Measurements from ENCODE around the gene FAM124B.

FAM124B gene

GRCh38 chr2:224377751-224378700 is 23.9 kb downstream of the FAM124B start:
- Mint-ChIP-seq H3K27me3 (no peaks in the 10 kb centered on the region), H3K27ac (no peak overlapping the region), H3K9me3 (no peaks in the 10 kb centered on the region), H3K4me3 (no peak overlapping the region), H3K4me1 (peaks cover 6% of the 10 kb centered on the region), H3K36me3 (no peaks in the 10 kb centered on the region)

- H3K4me1 Mint-ChIP-seq: peaks cover 6% of the 10 kb centered on the region
- H3K36me3 Mint-ChIP-seq: no peaks in the 10 kb centered on the region
- H3K27ac Mint-ChIP-seq: peak overlapping the region; percentile 2
- no peak overlapping the region for H3K4me3 Mint-ChIP-seq
- no peaks in the 10 kb centered on the region for H3K9me3 Mint-ChIP-seq
- H3K27me3 Mint-ChIP-seq: no peaks in the 10 kb centered on the region
Measured at GRCh38 chr2:224372641-224373040, 29.3 kb downstream of the FAM124B start.

- Mint-ChIP-seq H3K4me3 (no peak overlapping the region), H3K27me3 (no peaks in the 10 kb centered on the region), H3K27ac (no peak overlapping the region), H3K4me1 (no peaks in the 10 kb centered on the region), H3K9me3 (no peaks in the 10 kb centered on the region), H3K36me3 (no peaks in the 10 kb centered on the region)
Measured at GRCh38 chr2:224369028-224369632, 32.8 kb downstream of the FAM124B start.

- no peak overlapping the region for H3K27ac Mint-ChIP-seq
- H3K36me3 Mint-ChIP-seq: no peaks in the 10 kb centered on the region
- H3K27me3 Mint-ChIP-seq: no peaks in the 10 kb centered on the region
- no peak overlapping the region for H3K4me3 Mint-ChIP-seq
- H3K9me3 Mint-ChIP-seq: no peaks in the 10 kb centered on the region
- no peaks in the 10 kb centered on the region for H3K4me1 Mint-ChIP-seq
Measured at GRCh38 chr2:224366267-224366844, 35.6 kb downstream of the FAM124B start.

- Mint-ChIP-seq H3K27me3 (no peaks in the 10 kb centered on the region), H3K4me3 (no peak overlapping the region), H3K36me3 (no peaks in the 10 kb centered on the region)
Measured at GRCh38 chr2:224365331-224365730, 36.6 kb downstream of the FAM124B start.

GRCh38 chr2:224363281-224363680 is 38.6 kb downstream of the FAM124B start:
- Mint-ChIP-seq H3K4me1 (no peaks in the 10 kb centered on the region), H3K27me3 (no peaks in the 10 kb centered on the region), H3K27ac (no peak overlapping the region), H3K4me3 (no peak overlapping the region), H3K9me3 (no peaks in the 10 kb centered on the region), H3K36me3 (no peaks in the 10 kb centered on the region)

More at GRCh38 chr2:224365331-224365730, 36.6 kb downstream of the FAM124B start:
- no peaks in the 10 kb centered on the region for H3K9me3 Mint-ChIP-seq
- no peaks in the 10 kb centered on the region for H3K4me1 Mint-ChIP-seq
- H3K27ac Mint-ChIP-seq: no peak overlapping the region

DNA sequence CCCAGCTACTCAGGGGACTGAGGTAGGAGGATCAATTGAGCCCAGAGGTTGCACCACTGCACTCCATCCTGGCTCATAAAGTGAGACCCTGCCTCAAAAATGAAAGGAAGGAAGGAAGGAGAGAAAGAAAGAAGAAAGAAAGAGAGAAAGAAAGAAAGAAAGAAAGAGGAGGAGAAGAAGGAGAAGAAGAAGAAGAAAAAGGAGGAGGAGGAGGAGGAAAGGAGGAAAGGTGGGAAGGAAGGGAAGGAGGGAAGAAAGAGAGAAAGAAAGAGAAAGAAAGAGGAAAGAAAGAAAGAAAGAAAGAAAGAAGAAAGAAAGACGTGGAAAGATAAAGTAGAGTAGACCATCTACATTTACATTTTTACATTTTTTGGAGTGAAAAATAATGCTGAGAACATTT is 39.8 kb downstream of the FAM124B start:
- no peak overlapping the region for H3K4me3 Mint-ChIP-seq
- no peak overlapping the region for H3K27ac Mint-ChIP-seq
- no peaks in the 10 kb centered on the region for H3K36me3 Mint-ChIP-seq
- no peaks in the 10 kb centered on the region for H3K9me3 Mint-ChIP-seq
- H3K27me3 Mint-ChIP-seq: no peaks in the 10 kb centered on the region
- no peaks in the 10 kb centered on the region for H3K4me1 Mint-ChIP-seq

GRCh38 chr2:224360801-224361251 is 41.1 kb downstream of the FAM124B start:
- Mint-ChIP-seq H3K36me3 (no peaks in the 10 kb centered on the region), H3K27me3 (no peaks in the 10 kb centered on the region), H3K4me1 (no peaks in the 10 kb centered on the region), H3K4me3 (no peak overlapping the region), H3K27ac (no peak overlapping the region), H3K9me3 (no peaks in the 10 kb centered on the region)

DNA sequence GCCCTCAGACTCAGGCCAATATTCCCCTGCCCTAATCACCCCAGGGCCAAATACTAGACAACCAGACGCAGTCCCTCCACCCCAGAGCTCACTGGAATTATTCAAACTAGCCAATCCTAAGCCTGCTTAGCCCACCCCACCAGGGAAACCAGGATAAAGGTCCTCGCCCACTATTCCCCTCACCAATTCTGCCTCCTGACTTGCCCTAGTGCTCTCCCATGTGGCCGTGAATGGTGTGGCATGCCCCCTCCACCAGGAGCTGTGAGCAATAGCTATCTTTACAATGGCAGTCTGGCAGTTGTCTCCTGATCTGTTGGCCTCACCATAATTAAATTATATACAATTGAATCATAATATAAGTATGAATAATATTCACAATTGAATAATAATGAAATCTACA is 42.3 kb downstream of the FAM124B start:
- H3K4me3 Mint-ChIP-seq: no peak overlapping the region
- H3K27ac Mint-ChIP-seq: no peak overlapping the region

GRCh38 chr2:224357098-224357901 is 44.6 kb downstream of the FAM124B start:
- Mint-ChIP-seq H3K27me3 (no peaks in the 10 kb centered on the region), H3K9me3 (no peaks in the 10 kb centered on the region), H3K4me1 (no peaks in the 10 kb centered on the region), H3K4me3 (no peak overlapping the region), H3K36me3 (no peaks in the 10 kb centered on the region), H3K27ac (no peak overlapping the region)

More for the DNA sequence above, 42.3 kb downstream of the FAM124B start:
- H3K27me3 Mint-ChIP-seq: no peaks in the 10 kb centered on the region
- H3K36me3 Mint-ChIP-seq: no peaks in the 10 kb centered on the region
- H3K9me3 Mint-ChIP-seq: no peaks in the 10 kb centered on the region
- H3K4me1 Mint-ChIP-seq: no peaks in the 10 kb centered on the region

DNA sequence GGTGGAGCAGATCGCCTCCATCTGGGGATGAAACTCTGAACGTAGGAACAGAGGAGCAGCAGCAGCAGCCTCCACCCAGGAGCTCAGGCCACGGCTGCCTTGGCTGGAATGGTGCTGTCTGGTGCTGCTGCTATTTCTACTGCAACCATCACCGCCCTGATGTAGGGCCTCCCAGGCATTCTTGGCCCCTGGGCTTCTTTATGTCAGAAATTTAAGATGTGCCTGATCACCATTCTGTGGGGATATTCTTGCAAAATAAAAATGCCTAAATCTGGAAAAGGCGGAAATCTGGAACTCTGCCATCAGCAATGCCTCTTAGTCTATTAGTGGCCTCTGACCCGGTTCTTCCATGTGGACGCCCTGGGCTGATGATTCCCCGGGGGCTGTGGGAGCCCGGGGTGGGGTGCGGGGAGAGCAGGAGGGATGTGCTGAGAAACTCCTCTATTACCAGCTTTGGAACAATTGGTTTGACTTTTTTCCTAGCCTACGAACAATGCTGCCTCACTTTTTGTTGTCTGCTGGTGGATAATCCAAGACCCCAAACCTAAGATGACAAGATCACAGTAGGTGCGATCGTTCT is 47.2 kb downstream of the FAM124B start:
- H3K27ac Mint-ChIP-seq: no peak overlapping the region
- no peak overlapping the region for H3K4me3 Mint-ChIP-seq
- H3K36me3 Mint-ChIP-seq: no peaks in the 10 kb centered on the region
- no peaks in the 10 kb centered on the region for H3K9me3 Mint-ChIP-seq
- H3K4me1 Mint-ChIP-seq: no peaks in the 10 kb centered on the region
- no peaks in the 10 kb centered on the region for H3K27me3 Mint-ChIP-seq

DNA sequence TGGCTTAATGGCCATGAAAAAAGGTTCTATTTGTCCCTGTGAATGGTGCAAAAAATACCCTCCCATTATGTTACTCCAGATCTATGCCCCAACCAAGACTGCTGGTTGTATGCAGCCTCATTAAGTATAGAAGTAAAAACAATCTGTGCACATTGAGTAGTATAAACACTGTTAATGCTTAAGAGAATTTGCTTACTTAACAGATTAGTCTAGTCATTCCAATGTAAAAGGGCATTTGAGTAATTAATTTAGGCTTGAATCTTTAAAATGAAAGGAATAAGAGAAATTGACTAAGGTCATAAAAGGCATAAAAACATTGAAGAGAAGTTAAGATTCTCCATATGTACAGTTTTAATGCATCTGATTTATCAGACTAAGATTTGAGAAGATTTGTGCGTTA is 51.2 kb downstream of the FAM124B start:
- Mint-ChIP-seq H3K4me3 (no peak overlapping the region), H3K9me3 (peaks cover 5% of the 10 kb centered on the region), H3K27me3 (peaks cover 1% of the 10 kb centered on the region), H3K4me1 (no peaks in the 10 kb centered on the region), H3K27ac (no peak overlapping the region), H3K36me3 (no peaks in the 10 kb centered on the region)

DNA sequence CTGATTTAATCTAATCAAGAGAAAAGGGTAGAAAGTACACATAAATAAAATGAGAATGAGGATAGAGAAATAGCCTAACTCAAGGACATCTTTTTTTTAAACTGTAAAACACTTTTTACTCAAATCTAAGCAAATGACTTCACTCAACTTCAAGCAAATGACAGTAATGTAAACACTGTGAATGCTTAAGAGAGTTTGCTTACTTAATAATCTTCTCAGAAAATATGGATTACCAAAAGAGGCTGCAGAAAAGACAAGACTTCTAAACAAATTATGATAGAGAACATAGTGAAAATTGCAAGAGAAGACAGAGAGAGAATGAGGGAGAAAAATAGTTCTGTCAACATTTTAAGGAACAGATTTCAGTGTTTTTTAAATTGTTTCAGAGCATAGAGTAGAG is 52.5 kb downstream of the FAM124B start:
- Mint-ChIP-seq H3K4me3 (no peak overlapping the region), H3K36me3 (no peaks in the 10 kb centered on the region), H3K9me3 (peaks cover 7% of the 10 kb centered on the region), H3K27ac (no peak overlapping the region), H3K27me3 (peaks cover 1% of the 10 kb centered on the region), H3K4me1 (no peaks in the 10 kb centered on the region)

DNA sequence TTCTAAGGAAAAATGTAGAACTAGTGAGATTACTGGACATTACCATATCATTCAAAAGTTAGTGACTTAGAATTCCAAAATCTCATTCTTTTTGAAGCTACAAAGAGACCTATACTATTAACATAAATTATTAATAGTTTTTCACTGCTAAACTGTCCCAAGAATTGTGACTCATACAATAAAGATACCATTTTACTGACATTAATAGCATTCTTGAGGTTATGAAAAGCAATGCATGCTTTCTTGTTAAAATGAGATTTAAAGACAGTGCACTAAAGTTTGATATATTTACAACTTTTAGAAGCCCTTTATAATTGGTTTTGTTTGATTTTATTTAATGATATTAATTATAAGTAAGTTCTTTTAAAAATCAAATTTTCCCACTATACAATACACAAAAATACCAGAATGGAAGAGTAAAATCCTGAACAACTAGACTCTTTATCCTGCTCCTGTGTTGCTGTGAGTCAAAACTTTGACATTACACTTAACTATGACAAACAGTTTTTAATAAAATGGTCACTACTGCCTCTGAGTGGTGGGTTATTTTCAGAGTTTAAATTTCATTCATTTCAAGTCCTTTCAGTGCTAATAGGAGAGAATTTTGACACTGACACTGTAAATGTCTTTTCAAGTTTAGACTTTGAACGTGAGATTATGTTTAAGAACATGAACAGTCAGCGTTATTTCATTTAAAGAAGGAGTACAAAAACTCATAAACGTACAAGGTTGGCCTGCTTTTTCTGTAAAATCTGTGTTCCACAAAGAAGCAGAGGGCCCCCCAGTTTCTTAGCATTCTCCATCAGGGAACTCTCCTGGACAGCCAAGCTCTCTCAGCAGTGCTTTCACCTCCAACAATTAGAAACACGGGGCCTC is 54.5 kb downstream of the FAM124B start:
- no peaks in the 10 kb centered on the region for H3K4me1 Mint-ChIP-seq
- peaks cover 7% of the 10 kb centered on the region for H3K9me3 Mint-ChIP-seq
- peaks cover 1% of the 10 kb centered on the region for H3K27me3 Mint-ChIP-seq
- no peak overlapping the region for H3K27ac Mint-ChIP-seq
- no peaks in the 10 kb centered on the region for H3K36me3 Mint-ChIP-seq
- no peak overlapping the region for H3K4me3 Mint-ChIP-seq
